ENCODE results near the gene CCL18. TPM values are rescaled to one million over a fixed set of nuclear protein-coding genes. Genes with fewer than 3 reads are reported as not detected.
"Not testable (repeated sequence)": the region's sequence is repeated elsewhere in the genome, so short reads cannot be mapped to it uniquely, and the experiment has no call there.

The CCL18 gene
- total RNA-seq, 1 experiment from 2014 or later: not detected

GRCh38 chr17:36114971-36115648, 51.0 kb downstream of the CCL18 start:
- H3K27ac ChIP-seq (ENCODE audit: low read length); H3K9me3 ChIP-seq (ENCODE audit: control insufficient read depth, insufficient read depth, low read depth, low read length); CTCF ChIA-PET; DNase-seq (ENCODE audit: low read depth, low spot score); H3K4me1 ChIP-seq (ENCODE audit: control insufficient read depth, insufficient read depth, low read length); H3K27me3 ChIP-seq (ENCODE audit: control insufficient read depth, insufficient read depth, low read length); BruUV-seq (replicated peaks); ATAC-seq; H3K4me3 ChIP-seq (ENCODE audit: low read depth in 2 of 2, low read length in 2 of 2); H3K36me3 ChIP-seq (ENCODE audit: control insufficient read depth, insufficient read depth, low read length); POLR2A ChIA-PET; intact Hi-C loops (cut with micrococcal nuclease; ENCODE audit: unreplicated experiment); in situ Hi-C loops (cut with HindIII; ENCODE audit: low pct_unique_long_range_greater_than_20kb, low sequenced_read_pairs): not testable (repeated sequence)

GRCh38 chr17:36115649-36115977, 51.5 kb downstream of the CCL18 start:
- H3K27me3 ChIP-seq (ENCODE audit: control insufficient read depth, insufficient read depth, low read length); H3K27ac ChIP-seq (ENCODE audit: low read length); H3K4me1 ChIP-seq (ENCODE audit: control insufficient read depth, insufficient read depth, low read length); intact Hi-C loops (cut with micrococcal nuclease; ENCODE audit: unreplicated experiment); H3K9me3 ChIP-seq (ENCODE audit: control insufficient read depth, insufficient read depth, low read depth, low read length); BruUV-seq (replicated peaks); POLR2A ChIA-PET; ATAC-seq; H3K4me3 ChIP-seq (ENCODE audit: low read depth in 2 of 2, low read length in 2 of 2); CTCF ChIA-PET; in situ Hi-C loops (cut with HindIII; ENCODE audit: low pct_unique_long_range_greater_than_20kb, low sequenced_read_pairs); H3K36me3 ChIP-seq (ENCODE audit: control insufficient read depth, insufficient read depth, low read length); DNase-seq (ENCODE audit: low read depth, low spot score): not testable (repeated sequence)

- TF ChIP-seq SIN3A (IDR thresholded peaks at IDR 0.05; ENCODE audit: borderline replicate concordance, insufficient read depth, low read depth, low read length): no peak
- TF ChIP-seq REST (IDR thresholded peaks at IDR 0.05; ENCODE audit: insufficient read depth in 1 of 2, low read depth in 2 of 2, low read length in 1 of 2): no peak
- H3K27ac ChIP-seq (ENCODE audit: low read length): no peak overlapping the region
Measured at GRCh38 chr17:36117505-36118382, 53.7 kb downstream of the CCL18 start.

More at GRCh38 chr17:36117505-36118382, 53.7 kb downstream of the CCL18 start:
- Histone ChIP-seq H3K27me3 (ENCODE audit: control insufficient read depth, insufficient read depth, low read length) (no peaks in the 10 kb centered on the region), H3K36me3 (ENCODE audit: control insufficient read depth, insufficient read depth, low read length) (no peaks in the 10 kb centered on the region), H3K4me3 (ENCODE audit: low read depth in 2 of 2, low read length in 2 of 2) (no peak overlapping the region), H3K4me1 (ENCODE audit: control insufficient read depth, insufficient read depth, low read length) (no peaks in the 10 kb centered on the region), H3K9me3 (ENCODE audit: control insufficient read depth, insufficient read depth, low read depth, low read length) (no peaks in the 10 kb centered on the region)
- CTCF ChIA-PET: interaction anchor here (0.6 kb wide), 1 partner anchor 92 kb away, joined by 5 read pairs; no protein-coding TSS in a partner anchor
- POLR2A ChIA-PET: no interaction called here
- intact Hi-C loops (cut with micrococcal nuclease; ENCODE audit: unreplicated experiment) (no loop called here), in situ Hi-C loops (cut with HindIII; ENCODE audit: low pct_unique_long_range_greater_than_20kb, low sequenced_read_pairs) (no loop called here)
- DNase-seq (ENCODE audit: low read depth, low spot score) (no peak), ATAC-seq (no peak)
- no TSS peak for BruUV-seq (replicated peaks)
